Smooth muscle cell (in vitro differentiated cells): Measurements from ENCODE around the gene PREX1. TPM values are rescaled to one million over a fixed set of nuclear protein-coding genes. Genes with fewer than 3 reads are reported as not detected.
"Not testable (repeated sequence)": the region's sequence is repeated elsewhere in the genome, so short reads cannot be mapped to it uniquely, and the experiment has no call there.

Experiments used
- DNase-seq: peaks from one replicate; lab custom pipeline; 2025; ENCODE audit not compliant: unreplicated experiment; lab: John Stamatoyannopoulos, UW
- H2AFZ ChIP-seq: fragments of 200-600 bp; sonication (generic); 2 replicates; pipeline ENCODE4 v1.6.0; 2016; ENCODE audit warnings: antibody characterized with exemption, low read depth, mild to moderate bottlenecking
- H3F3A ChIP-seq: fragments of 200-600 bp; sonication (generic); 2 replicates; pipeline ENCODE4 v1.6.0; 2017; ENCODE audit warnings: antibody characterized with exemption, low read depth
- H3K27ac ChIP-seq: fragments of 200-600 bp; sonication (generic); 2 replicates; pipeline ENCODE4 v1.5.1; 2016; ENCODE audit warnings: low read depth, mild to moderate bottlenecking
- H3K27me3 ChIP-seq: fragments of 200-600 bp; sonication (generic); 2 replicates; pipeline ENCODE4 v1.6.1; 2016; ENCODE audit warnings: low read depth, mild to moderate bottlenecking
- H3K36me3 ChIP-seq: fragments of 200-600 bp; sonication (generic); 2 replicates; pipeline ENCODE4 v1.5.1; 2016; ENCODE audit warnings: low read depth
- H3K4me1 ChIP-seq: fragments of 200-600 bp; sonication (generic); 2 replicates; pipeline ENCODE4 v1.5.1; 2016; ENCODE audit warnings: low read depth
- H3K4me2 ChIP-seq: fragments of 200-600 bp; sonication (generic); 2 replicates; pipeline ENCODE4 v1.6.0; 2016; ENCODE audit warnings: mild to moderate bottlenecking
- H3K4me3 ChIP-seq: fragments of 200-600 bp; sonication (generic); 2 replicates; pipeline ENCODE4 v1.5.1; 2016; ENCODE audit warnings: mild to moderate bottlenecking
- H3K79me2 ChIP-seq: fragments of 200-600 bp; sonication (generic); 2 replicates; pipeline ENCODE4 v1.6.0; 2016; ENCODE audit warnings: low read depth, mild to moderate bottlenecking
- H3K9ac ChIP-seq: fragments of 200-600 bp; sonication (generic); 2 replicates; pipeline ENCODE4 v1.6.0; 2016; ENCODE audit warnings: low read depth
- H3K9me3 ChIP-seq: fragments of 200-600 bp; sonication (generic); replicated peaks from 2 replicates; pipeline ENCODE4 v1.5.1; 2016; ENCODE audit warnings: low read depth
- H4K20me1 ChIP-seq: fragments of 200-600 bp; sonication (generic); 2 replicates; pipeline ENCODE4 v1.6.0; 2016; ENCODE audit warnings: low read depth
- CTCF ChIP-seq: fragments of 200-600 bp; sonication (generic); IDR thresholded peaks from 2 replicates; pipeline ENCODE4 v1.5.1; 2017; ENCODE audit warnings: borderline replicate concordance, mild to moderate bottlenecking, antibody characterized with exemption; ENCODE audit not compliant: insufficient read depth, poor library complexity, severe bottlenecking
- WGBS: methylation state at CpG from one replicate; pipeline ENCODE4 v1.1.7; 2016; ENCODE audit warnings: low lambda C conversion rate; 5-methylcytosine and 5-hydroxymethylcytosine counted together
- polyA plus RNA-seq: library from polyadenylated mRNA; unstranded; fragments of >200 nt; fragmentation: Nextera tagmentation; extraction: Ambion mirVana; gene quantifications from 2 replicates; pipeline ENCODE4 v1.2.1, GENCODE V29; 2016
- total RNA-seq: library from RNA; depleted of rRNA; stranded (reverse); fragments of >200 nt; gene quantifications from 2 replicates; pipeline ENCODE4 v1.2.3, GENCODE V29; 2014

Gene PREX1
- total and polyA plus RNA-seq, 2 experiments from 2014 or later: 0.04 to 0.30 TPM

GRCh38 chr20:48758206-48758820 is 69.5 kb downstream of the PREX1 start:
- WGBS: 88% methylated on average over 16 of the region's 16 CpGs
- H3F3A ChIP-seq: no peaks in the 10 kb centered on the region
- no peak overlapping the region for H3K27ac ChIP-seq
- H3K27me3 ChIP-seq: no peaks in the 10 kb centered on the region
- H3K79me2 ChIP-seq: no peaks in the 10 kb centered on the region
- no peak for TF ChIP-seq CTCF
- no peak overlapping the region for H3K4me3 ChIP-seq
- no peaks in the 10 kb centered on the region for H3K9me3 ChIP-seq
- H2AFZ ChIP-seq: no peak overlapping the region
- no peaks in the 10 kb centered on the region for H3K4me1 ChIP-seq
- no peak overlapping the region for H3K9ac ChIP-seq
- H4K20me1 ChIP-seq: no peaks in the 10 kb centered on the region
- DNase-seq: no peak
- H3K4me2 ChIP-seq: no peak overlapping the region
- no peaks in the 10 kb centered on the region for H3K36me3 ChIP-seq

- not testable (repeated sequence) for H3K4me2 ChIP-seq, H3K4me3 ChIP-seq, H3K79me2 ChIP-seq, H2AFZ ChIP-seq, H4K20me1 ChIP-seq, H3K27me3 ChIP-seq, DNase-seq, H3F3A ChIP-seq, H3K27ac ChIP-seq, H3K9ac ChIP-seq, H3K4me1 ChIP-seq, H3K36me3 ChIP-seq, H3K9me3 ChIP-seq
- WGBS: 94% methylated on average over 6 of the region's 6 CpGs
Measured at GRCh38 chr20:48756774-48757173, 71.0 kb downstream of the PREX1 start.

- no peak overlapping the region for H2AFZ ChIP-seq
- H3K9me3 ChIP-seq: no peaks in the 10 kb centered on the region
- TF ChIP-seq CTCF: no peak
- no peak for DNase-seq
- no peaks in the 10 kb centered on the region for H3K27me3 ChIP-seq
- H3K4me2 ChIP-seq: no peak overlapping the region
- H3K9ac ChIP-seq: no peak overlapping the region
- peaks cover 6% of the 10 kb centered on the region for H3K4me1 ChIP-seq
- H3K36me3 ChIP-seq: no peaks in the 10 kb centered on the region
- no peaks in the 10 kb centered on the region for H4K20me1 ChIP-seq
- no peak overlapping the region for H3K4me3 ChIP-seq
- no peaks in the 10 kb centered on the region for H3K79me2 ChIP-seq
- no peak overlapping the region for H3K27ac ChIP-seq
- WGBS: 89% methylated on average over 6 of the region's 8 CpGs
- no peaks in the 10 kb centered on the region for H3F3A ChIP-seq
Measured at GRCh38 chr20:48754292-48754691, 73.5 kb downstream of the PREX1 start.

- Histone ChIP-seq H3K79me2 (no peaks in the 10 kb centered on the region), H3K9ac (no peak overlapping the region), H4K20me1 (no peaks in the 10 kb centered on the region), H2AFZ (no peak overlapping the region), H3K4me1 (peaks cover 6% of the 10 kb centered on the region), H3K9me3 (no peaks in the 10 kb centered on the region), H3K27me3 (no peaks in the 10 kb centered on the region), H3K36me3 (no peaks in the 10 kb centered on the region), H3K27ac (no peak overlapping the region), H3F3A (no peaks in the 10 kb centered on the region), H3K4me2 (no peak overlapping the region), H3K4me3 (no peak overlapping the region)
- no peak for DNase-seq
- no peak for TF ChIP-seq CTCF
- 94% methylated on average over 6 of the region's 6 CpGs for WGBS
Measured at GRCh38 chr20:48752963-48753362, 74.8 kb downstream of the PREX1 start.
